Measurements from ENCODE around the gene ADAMTS19.

The ADAMTS19 gene

GRCh38 chr5:129767927-129768380 lies 307.9 kb downstream of the ADAMTS19 start:
- Histone ChIP-seq H3K27me3 (ENCODE audit: insufficient read depth, poor library complexity, severe bottlenecking) (no peaks in the 10 kb centered on the region), H3K4me1 (ENCODE audit: insufficient read depth, poor library complexity, severe bottlenecking) (no peaks in the 10 kb centered on the region), H3K4me3 (ENCODE audit: severe bottlenecking) (no peak overlapping the region), H3K27ac (ENCODE audit: poor library complexity, severe bottlenecking) (no peak overlapping the region), H3K9me3 (ENCODE audit: severe bottlenecking) (no peaks in the 10 kb centered on the region), H3K36me3 (ENCODE audit: low read depth) (no peaks in the 10 kb centered on the region)
- ATAC-seq (ENCODE audit: low read depth) (peak; percentile 91), DNase-seq (ENCODE audit: low spot score) (no peak)
- TF ChIP-seq CTCF (IDR thresholded peaks at IDR 0.05; ENCODE audit: poor library complexity, severe bottlenecking): peak; percentile 100

- no peak overlapping the region for H3K4me3 ChIP-seq (ENCODE audit: severe bottlenecking)
- H3K27ac ChIP-seq (ENCODE audit: poor library complexity, severe bottlenecking): no peak overlapping the region
- H3K4me1 ChIP-seq (ENCODE audit: insufficient read depth, poor library complexity, severe bottlenecking): no peaks in the 10 kb centered on the region
- no peak for DNase-seq (ENCODE audit: low spot score)
- no peaks in the 10 kb centered on the region for H3K36me3 ChIP-seq (ENCODE audit: low read depth)
- no peak for TF ChIP-seq CTCF (IDR thresholded peaks at IDR 0.05; ENCODE audit: poor library complexity, severe bottlenecking)
- no peaks in the 10 kb centered on the region for H3K9me3 ChIP-seq (ENCODE audit: severe bottlenecking)
- H3K27me3 ChIP-seq (ENCODE audit: insufficient read depth, poor library complexity, severe bottlenecking): no peaks in the 10 kb centered on the region
- no peak for ATAC-seq (ENCODE audit: low read depth)
Observed at GRCh38 chr5:129768735-129769134, 308.6 kb downstream of the ADAMTS19 start.

GRCh38 chr5:129770024-129770820 lies 310.1 kb downstream of the ADAMTS19 start:
- no peaks in the 10 kb centered on the region for H3K4me1 ChIP-seq (ENCODE audit: insufficient read depth, poor library complexity, severe bottlenecking)
- TF ChIP-seq CTCF (IDR thresholded peaks at IDR 0.05; ENCODE audit: poor library complexity, severe bottlenecking): no peak
- H3K36me3 ChIP-seq (ENCODE audit: low read depth): no peaks in the 10 kb centered on the region
- ATAC-seq (ENCODE audit: low read depth) (no peak), DNase-seq (ENCODE audit: low spot score) (no peak)
- no peak overlapping the region for H3K4me3 ChIP-seq (ENCODE audit: severe bottlenecking)
- no peaks in the 10 kb centered on the region for H3K27me3 ChIP-seq (ENCODE audit: insufficient read depth, poor library complexity, severe bottlenecking)
- H3K9me3 ChIP-seq (ENCODE audit: severe bottlenecking): no peaks in the 10 kb centered on the region
- no peak overlapping the region for H3K27ac ChIP-seq (ENCODE audit: poor library complexity, severe bottlenecking)

- no peak overlapping the region for H3K27ac ChIP-seq (ENCODE audit: poor library complexity, severe bottlenecking)
- H3K9me3 ChIP-seq (ENCODE audit: severe bottlenecking): no peaks in the 10 kb centered on the region
- ATAC-seq (ENCODE audit: low read depth): peak; percentile 62; the same call in 2 of the 3 replicates
- H3K27me3 ChIP-seq (ENCODE audit: insufficient read depth, poor library complexity, severe bottlenecking): no peaks in the 10 kb centered on the region
- no peaks in the 10 kb centered on the region for H3K36me3 ChIP-seq (ENCODE audit: low read depth)
- no peak overlapping the region for H3K4me3 ChIP-seq (ENCODE audit: severe bottlenecking)
- no peaks in the 10 kb centered on the region for H3K4me1 ChIP-seq (ENCODE audit: insufficient read depth, poor library complexity, severe bottlenecking)
- TF ChIP-seq CTCF (IDR thresholded peaks at IDR 0.05; ENCODE audit: poor library complexity, severe bottlenecking): peak; percentile 96
- DNase-seq (ENCODE audit: low spot score): no peak
Observed at GRCh38 chr5:129771058-129771838, 311.1 kb downstream of the ADAMTS19 start.

Data from RWPE2 (cell line).